ENCODE measurements around the gene INSIG1.

- TF ChIP-seq, protein P1, sequence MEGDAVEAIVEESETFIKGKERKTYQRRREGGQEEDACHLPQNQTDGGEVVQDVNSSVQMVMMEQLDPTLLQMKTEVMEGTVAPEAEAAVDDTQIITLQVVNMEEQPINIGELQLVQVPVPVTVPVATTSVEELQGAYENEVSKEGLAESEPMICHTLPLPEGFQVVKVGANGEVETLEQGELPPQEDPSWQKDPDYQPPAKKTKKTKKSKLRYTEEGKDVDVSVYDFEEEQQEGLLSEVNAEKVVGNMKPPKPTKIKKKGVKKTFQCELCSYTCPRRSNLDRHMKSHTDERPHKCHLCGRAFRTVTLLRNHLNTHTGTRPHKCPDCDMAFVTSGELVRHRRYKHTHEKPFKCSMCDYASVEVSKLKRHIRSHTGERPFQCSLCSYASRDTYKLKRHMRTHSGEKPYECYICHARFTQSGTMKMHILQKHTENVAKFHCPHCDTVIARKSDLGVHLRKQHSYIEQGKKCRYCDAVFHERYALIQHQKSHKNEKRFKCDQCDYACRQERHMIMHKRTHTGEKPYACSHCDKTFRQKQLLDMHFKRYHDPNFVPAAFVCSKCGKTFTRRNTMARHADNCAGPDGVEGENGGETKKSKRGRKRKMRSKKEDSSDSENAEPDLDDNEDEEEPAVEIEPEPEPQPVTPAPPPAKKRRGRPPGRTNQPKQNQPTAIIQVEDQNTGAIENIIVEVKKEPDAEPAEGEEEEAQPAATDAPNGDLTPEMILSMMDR (IDR thresholded peaks at IDR 0.05) = no peak
- TF ChIP-seq POLR2A (IDR thresholded peaks at IDR 0.05) = no peak
Observed at GRCh38 chr7:155323001-155323638, 25.4 kb downstream of the INSIG1 start.
